Endothelial cell of umbilical vein (primary cell): Measurements from ENCODE around the gene ZNF12. TPM values are rescaled to one million over a fixed set of nuclear protein-coding genes. Genes with fewer than 3 reads are reported as not detected.

Experiments
- BruUV-seq: library from RNA; stranded (reverse); fragments of 400-500 nt; replicated peaks from 2 replicates; lab custom pipeline; 2021; lab: Mats Ljungman, UMichigan
- CTCF ChIA-PET: fragments of 300-600, 350-600 bp; sonication (Branson Sonifier 250); formaldehyde crosslinking; loops from one replicate; lab custom pipeline; 2021; ENCODE audit warnings: antibody characterized with exemption, inconsistent platforms; lab: Charles Lee
- POLR2A ChIA-PET: fragments of 300-600, 350-600 bp; sonication (Branson Sonifier 250); formaldehyde crosslinking; loops from one replicate; lab custom pipeline; 2021; ENCODE audit warnings: antibody characterized with exemption, inconsistent platforms; lab: Charles Lee
- DNase-seq: peaks from one replicate; pipeline ENCODE4 v3.0.0-alpha.2; 2011; ENCODE audit warnings: low read depth, low spot score
- FAIRE-seq: peaks from 2 replicates; lab custom pipeline; 2011; peaks lifted over from hg19 to GRCh38; lab: Jason Lieb, UNC
- H2AFZ ChIP-seq: 2 replicates; pipeline ENCODE4 v1.6.0; 2012; ENCODE audit warnings: low read depth, low read length, control low read depth, inconsistent platforms
- H3K27ac ChIP-seq: 2 replicates; pipeline ENCODE4 v1.5.1; 2011; ENCODE audit warnings: low read depth, mild to moderate bottlenecking, control low read depth, low read length, moderate library complexity; ENCODE audit not compliant: insufficient read depth
- H3K27me3 ChIP-seq, 2 experiments: 2 replicates each; pipeline versions ENCODE4 v1.6.0 to v1.6.1; 2011; ENCODE audit warnings: low read length in 2 of 2, mixed read lengths in 1 of 2; ENCODE audit not compliant: control insufficient read depth in 2 of 2, insufficient read depth in 2 of 2
- H3K36me3 ChIP-seq, 2 experiments: 2 replicates in 1 of 2; 3 replicates in 1 of 2; pipeline ENCODE4 v1.5.1; 2011; ENCODE audit warnings: low read length in 2 of 2, mild to moderate bottlenecking in 1 of 2, moderate library complexity in 1 of 2; ENCODE audit not compliant: control insufficient read depth in 2 of 2, insufficient read depth in 2 of 2; ENCODE audit errors: extremely low read depth in 1 of 2
- H3K4me1 ChIP-seq: 3 replicates; pipeline ENCODE4 v1.5.1; 2011; ENCODE audit warnings: mild to moderate bottlenecking, low read length; ENCODE audit not compliant: control insufficient read depth, insufficient read depth; ENCODE audit errors: extremely low read depth
- H3K4me2 ChIP-seq: 2 replicates; pipeline ENCODE4 v1.6.1; 2011; ENCODE audit warnings: low read length, control low read depth, mixed read lengths; ENCODE audit not compliant: insufficient read depth
- H3K4me3 ChIP-seq, 3 experiments: fragments of 200-600 bp in 1 of 3; sonication (generic), shearing (Covaris generic) in 1 of 3; replicated peaks in 1 of 3; 2 replicates each; pipeline ENCODE4 v1.5.1; 2011 to 2016; ENCODE audit warnings: control low read depth in 3 of 3, low read length in 3 of 3, mild to moderate bottlenecking in 2 of 3, inconsistent platforms in 1 of 3, low read depth in 1 of 3, moderate library complexity in 1 of 3; ENCODE audit not compliant: insufficient read depth in 1 of 3
- H3K79me2 ChIP-seq: 2 replicates; pipeline ENCODE4 v1.6.0; 2012; ENCODE audit warnings: low read length, inconsistent platforms; ENCODE audit not compliant: control insufficient read depth, insufficient read depth
- H3K9ac ChIP-seq: replicated peaks from 2 replicates; pipeline ENCODE3; 2011; ENCODE audit warnings: low read length, control low read depth; ENCODE audit not compliant: insufficient read depth; ENCODE audit errors: extremely low read depth
- H3K9me1 ChIP-seq: replicated peaks from 3 replicates; pipeline ENCODE4 v1.6.0; 2011; ENCODE audit warnings: mild to moderate bottlenecking, low read length; ENCODE audit not compliant: control insufficient read depth, insufficient read depth; ENCODE audit errors: extremely low read depth
- H3K9me3 ChIP-seq: replicated peaks from 2 replicates; pipeline ENCODE4 v1.5.1; 2012; ENCODE audit warnings: low read length, inconsistent platforms; ENCODE audit not compliant: control insufficient read depth, insufficient read depth
- H4K20me1 ChIP-seq: replicated peaks from 2 replicates; pipeline ENCODE3; 2011; ENCODE audit warnings: mild to moderate bottlenecking, low read length; ENCODE audit not compliant: control insufficient read depth, insufficient read depth; ENCODE audit errors: extremely low read depth
- EZH2 ChIP-seq: IDR thresholded peaks from 2 replicates; pipeline ENCODE4 v1.6.1; 2012; ENCODE audit warnings: borderline replicate concordance, low read depth, mild to moderate bottlenecking, moderate library complexity, low read length, inconsistent platforms; ENCODE audit not compliant: severe bottlenecking
- FOS ChIP-seq: IDR thresholded peaks from 2 replicates; pipeline ENCODE4 v1.6.1; 2011; ENCODE audit warnings: mild to moderate bottlenecking, low read length, moderate library complexity, borderline replicate concordance; ENCODE audit not compliant: insufficient read depth
- GATA2 ChIP-seq: IDR thresholded peaks from 2 replicates; pipeline ENCODE4 v1.7.0; 2011; ENCODE audit warnings: low read depth, mild to moderate bottlenecking, moderate library complexity, mixed read lengths, low read length; ENCODE audit not compliant: insufficient read length, insufficient read depth
- JUN ChIP-seq: IDR thresholded peaks from 2 replicates; pipeline ENCODE4 v1.6.1; 2011; ENCODE audit warnings: borderline replicate concordance, low read depth; ENCODE audit not compliant: insufficient read length, insufficient read depth
- MYC ChIP-seq: IDR thresholded peaks from one replicate; pipeline ENCODE4 v1.6.1; 2011; ENCODE audit warnings: mild to moderate bottlenecking, low read depth, low read length
- POLR2A ChIP-seq: IDR thresholded peaks from 2 replicates; pipeline ENCODE4 v1.6.1; 2012; ENCODE audit warnings: low read depth, mild to moderate bottlenecking, control low read depth, low read length
- POLR2AphosphoS5 ChIP-seq: IDR thresholded peaks from 2 replicates; pipeline ENCODE4 v1.6.1; 2012; ENCODE audit warnings: low read depth, mild to moderate bottlenecking, control low read depth, low read length, moderate library complexity; ENCODE audit not compliant: insufficient read depth
- dilution Hi-C: fragments of 300-500 bp; cut with MboI; formaldehyde crosslinking; loops from one replicate; pipeline ENCODE4 v1.15.0; 2019; ENCODE audit warnings: low sequenced_read_pairs; ENCODE audit not compliant: extremely low pct_ligation_motif_present
- intact Hi-C: fragments of 100-400 bp; cut with micrococcal nuclease; formaldehyde crosslinking; loops from one replicate; pipeline ENCODE4 v1.10.0; 2022
- polyA plus RNA-seq, 4 experiments: library from polyadenylated mRNA; depleted of rRNA in 3 of 4; stranded (reverse) in 3 of 4; unstranded in 1 of 4; fragments of >200 nt; gene quantifications; 2 replicates each; pipeline versions ENCODE4 v1.2.1 to v1.2.3, GENCODE V29; 2011 to 2012; ENCODE audit warnings: missing spikeins in 1 of 4
- total RNA-seq: library from RNA; stranded (reverse); gene quantifications from 2 replicates; pipeline ENCODE4 v1.2.3, GENCODE V29; 2021
- TF ChIP-seq, protein P1 (sequence below), 2 donors: IDR thresholded peaks; 1 replicate in 1 of 2; 2 replicates in 1 of 2; pipeline ENCODE4 v1.5.1; 2011; ENCODE audit warnings: low read length in 2 of 2, mild to moderate bottlenecking in 2 of 2, moderate library complexity in 2 of 2, control low read depth in 1 of 2, inconsistent platforms in 1 of 2, low read depth in 1 of 2; ENCODE audit not compliant: insufficient read depth in 1 of 2; ENCODE audit errors: extremely low read depth in 1 of 2
- TF ChIP-seq, protein P2 (sequence below): IDR thresholded peaks from 2 replicates; pipeline ENCODE4 v1.6.1; 2011; ENCODE audit not compliant: insufficient read depth, insufficient read length

ZNF12 gene
- total and polyA plus RNA-seq, 2 donors (not counting 3 experiments of a cell fraction or from before 2014, with no cell fraction given), result 5.0 to 13.4 TPM

DNA sequence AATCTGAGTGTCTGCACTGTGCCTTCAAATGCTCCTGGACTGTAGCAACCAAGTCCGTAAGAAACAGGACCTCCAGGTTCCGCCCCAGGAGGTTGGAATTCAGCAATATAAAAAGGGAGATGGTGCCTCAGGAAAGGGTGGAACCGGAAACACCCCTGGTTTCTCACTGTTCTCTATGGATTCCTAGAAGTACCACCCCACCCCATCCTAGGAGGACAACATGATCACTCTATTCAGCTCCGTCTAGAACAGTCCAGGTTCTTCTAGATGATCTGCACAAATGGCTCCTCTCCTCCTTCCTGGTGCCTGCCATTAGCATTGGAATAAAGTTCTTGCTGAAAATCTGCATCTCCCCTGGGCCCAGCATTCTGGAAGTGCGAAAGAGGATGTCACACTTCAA, 7.6 kb upstream of the ZNF12 start:
- POLR2A ChIA-PET, result no interaction called here
- H3K79me2 ChIP-seq, result no peaks in the 10 kb centered on the region
- CTCF ChIA-PET, result no interaction called here
- H3K9me3 ChIP-seq, result no peaks in the 10 kb centered on the region
- no TSS peak for BruUV-seq
- H3K9me1 ChIP-seq, result no peaks in the 10 kb centered on the region
- H3K4me3 ChIP-seq, result no peak overlapping the region
- dilution Hi-C loops (no loop called here), intact Hi-C loops (no loop called here)
- FAIRE-seq, result peak; percentile 40
- H3K9ac ChIP-seq, result no peak overlapping the region
- TF ChIP-seq POLR2A, result no peak
- no peak for TF ChIP-seq POLR2AphosphoS5
- TF ChIP-seq JUN, result no peak
- no peak for TF ChIP-seq FOS
- TF ChIP-seq GATA2, result no peak
- TF ChIP-seq, protein P1, sequence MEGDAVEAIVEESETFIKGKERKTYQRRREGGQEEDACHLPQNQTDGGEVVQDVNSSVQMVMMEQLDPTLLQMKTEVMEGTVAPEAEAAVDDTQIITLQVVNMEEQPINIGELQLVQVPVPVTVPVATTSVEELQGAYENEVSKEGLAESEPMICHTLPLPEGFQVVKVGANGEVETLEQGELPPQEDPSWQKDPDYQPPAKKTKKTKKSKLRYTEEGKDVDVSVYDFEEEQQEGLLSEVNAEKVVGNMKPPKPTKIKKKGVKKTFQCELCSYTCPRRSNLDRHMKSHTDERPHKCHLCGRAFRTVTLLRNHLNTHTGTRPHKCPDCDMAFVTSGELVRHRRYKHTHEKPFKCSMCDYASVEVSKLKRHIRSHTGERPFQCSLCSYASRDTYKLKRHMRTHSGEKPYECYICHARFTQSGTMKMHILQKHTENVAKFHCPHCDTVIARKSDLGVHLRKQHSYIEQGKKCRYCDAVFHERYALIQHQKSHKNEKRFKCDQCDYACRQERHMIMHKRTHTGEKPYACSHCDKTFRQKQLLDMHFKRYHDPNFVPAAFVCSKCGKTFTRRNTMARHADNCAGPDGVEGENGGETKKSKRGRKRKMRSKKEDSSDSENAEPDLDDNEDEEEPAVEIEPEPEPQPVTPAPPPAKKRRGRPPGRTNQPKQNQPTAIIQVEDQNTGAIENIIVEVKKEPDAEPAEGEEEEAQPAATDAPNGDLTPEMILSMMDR (IDR thresholded peaks at IDR 0.05; ENCODE audit: extremely low read depth in 1 of 2, insufficient read depth in 1 of 2, low read depth in 1 of 2, low read length in 2 of 2), result no peak
- no peak for TF ChIP-seq MYC
- no peak for TF ChIP-seq EZH2
- TF ChIP-seq, protein P2, sequence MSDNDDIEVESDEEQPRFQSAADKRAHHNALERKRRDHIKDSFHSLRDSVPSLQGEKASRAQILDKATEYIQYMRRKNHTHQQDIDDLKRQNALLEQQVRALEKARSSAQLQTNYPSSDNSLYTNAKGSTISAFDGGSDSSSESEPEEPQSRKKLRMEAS, result no peak
- no peaks in the 10 kb centered on the region for H3K36me3 ChIP-seq
- H2AFZ ChIP-seq, result no peak overlapping the region
- no peak overlapping the region for H3K4me2 ChIP-seq
- H4K20me1 ChIP-seq, result no peaks in the 10 kb centered on the region
- H3K27me3 ChIP-seq, result no peaks in the 10 kb centered on the region
- H3K27ac ChIP-seq, result no peak overlapping the region
- H3K4me1 ChIP-seq, result no peaks in the 10 kb centered on the region
- no peak for DNase-seq
